Kidney (tissue), 14 donors: ENCODE measurements around the gene ATP6V0E1. TPM values are rescaled to one million over a fixed set of nuclear protein-coding genes. Genes with fewer than 3 reads are reported as not detected.
A peak's percentile ranks its signal among the peaks of the same experiment; 100 is the strongest.

ENCODE experiments used
- DNase-seq, 5 donors: peaks; one replicate each; pipeline ENCODE4 v3.0.0-alpha.2; 2013 to 2020
- FAIRE-seq: peaks from 2 replicates; lab custom pipeline; 2012; peaks lifted over from hg19 to GRCh38; lab: Jason Lieb, UNC
- H3K27ac ChIP-seq, 2 donors: one replicate each; pipeline ENCODE4 v1.7.0; 2013; ENCODE audit warnings: low read depth in 2 of 2, low read length in 2 of 2, inconsistent platforms in 1 of 2
- H3K27me3 ChIP-seq: one replicate; pipeline ENCODE4 v1.7.1; 2013; ENCODE audit warnings: low read length, inconsistent platforms; ENCODE audit not compliant: control insufficient read depth, insufficient read depth
- H3K36me3 ChIP-seq, 3 donors: one replicate each; pipeline versions ENCODE4 v1.7.0 to v1.7.1; 2013; ENCODE audit warnings: low read length in 3 of 3, control low read depth in 1 of 3, inconsistent platforms in 1 of 3; ENCODE audit not compliant: insufficient read depth in 3 of 3, control insufficient read depth in 2 of 3
- H3K4me1 ChIP-seq, 3 donors: one replicate each; pipeline versions ENCODE4 v1.7.0 to v1.7.1; 2013; ENCODE audit warnings: low read length in 3 of 3, inconsistent platforms in 1 of 3, low read depth in 1 of 3; ENCODE audit not compliant: control insufficient read depth in 2 of 3, insufficient read depth in 2 of 3
- H3K4me3 ChIP-seq, 3 donors: one replicate each; pipeline versions ENCODE4 v1.7.0 to v1.8.1; 2013; ENCODE audit warnings: low read length in 3 of 3, control low read depth in 1 of 3, inconsistent platforms in 1 of 3
- H3K9ac ChIP-seq, 3 donors: one replicate each; pipeline versions ENCODE4 v1.7.0 to v1.7.1; 2013; ENCODE audit warnings: low read length in 3 of 3, control low read depth in 1 of 3, inconsistent platforms in 1 of 3
- H3K9me3 ChIP-seq, 3 donors: one replicate each; pipeline versions ENCODE4 v1.7.0 to v1.7.1; 2013; ENCODE audit warnings: low read length in 3 of 3, control low read depth in 1 of 3, inconsistent platforms in 1 of 3; ENCODE audit not compliant: control insufficient read depth in 2 of 3, insufficient read depth in 1 of 3
- CTCF ChIP-seq: IDR thresholded peaks from 3 replicates; pipeline ENCODE4 v1.5.1; 2012; ENCODE audit warnings: mild to moderate bottlenecking, moderate library complexity, borderline replicate concordance; ENCODE audit not compliant: insufficient read depth; ENCODE audit errors: extremely low read depth
- intact Hi-C: fragments of 100-400 bp; cut with DNase I; formaldehyde crosslinking; loops from one replicate; pipeline ENCODE4 v1.11.1; 2022
- polyA plus RNA-seq: library from polyadenylated mRNA; stranded (reverse); fragments of 350-450 nt; fragmentation: Illumina TruSeq; extraction: RNeasy Lipid Tissue Mini Kit (QIAGEN cat#74804); gene quantifications from one replicate; pipeline ENCODE4 v1.2.3, GENCODE V29; 2014; ENCODE audit warnings: low read depth, low replicate concordance; ENCODE audit not compliant: insufficient read depth
- total RNA-seq: library from RNA; stranded (reverse); fragmentation: NEBNext Ultra II Directional; extraction: Animal tissue kit (Norgen Biotek cat#: 25700); gene quantifications from one replicate; pipeline ENCODE4 v1.2.1, GENCODE V29; 2021
- donor health status: control.
- donor health status: control.
- donor health status: control.
- donor health status: control.
- donor health status: control.
- donor health status: DM: yes; HTN: yes; CAD: no.
- donor health status: Normal renal cell carcinoma (clear cell type).

ATP6V0E1 gene
- total and polyA plus RNA-seq, 2 donors from 2014 or later: 352 to 804 TPM

GRCh38 chr5:173055722-173055982, 72.1 kb downstream of the ATP6V0E1 start:
- peaks cover 0 to 9% (median 2%) of the 10 kb centered on the region in 3 donors for H3K4me1 ChIP-seq
- intact Hi-C loops: no loop called here
- peak overlapping the region in 1 of 2 donors; percentile 67 for H3K27ac ChIP-seq
- H3K4me3 ChIP-seq: peak overlapping the region; percentile 64 to 96 (median 93)
- peaks cover 0 to 6% (median 0%) of the 10 kb centered on the region in 3 donors for H3K36me3 ChIP-seq
- peak overlapping the region in 2 of 3 donors; percentile 84 to 85 for H3K9ac ChIP-seq
- no peaks in the 10 kb centered on the region for H3K9me3 ChIP-seq
- TF ChIP-seq CTCF: no peak
- DNase-seq (no peak), FAIRE-seq (no peak)
- no peaks in the 10 kb centered on the region for H3K27me3 ChIP-seq

GRCh38 chr5:173055983-173056782, 72.6 kb downstream of the ATP6V0E1 start, which contains the start of gene CREBRF:
TSS of gene CREBRF (plus strand) at chr5:173056352. CDS start at chr5:173080776, 24,424 bp downstream.
- Histone ChIP-seq H3K9me3 (no peaks in the 10 kb centered on the region), H3K27ac (peak within 1 kb of the TSS; percentile 97 to 99), H3K36me3 (peaks cover 0 to 6% (median 0%) of the 10 kb centered on the region in 3 donors), H3K27me3 (no peaks in the 10 kb centered on the region), H3K4me3 (peak within 1 kb of the TSS; percentile 64 to 96 (median 94)), H3K9ac (peak within 1 kb of the TSS; percentile 84 to 93 (median 85)), H3K4me1 (peaks cover 0 to 9% (median 2%) of the 10 kb centered on the region in 3 donors)
- no peak for TF ChIP-seq CTCF
- intact Hi-C loops: no loop called here
- FAIRE-seq (no peak), DNase-seq (peak; percentile 97 to 100 (median 98))

GRCh38 chr5:173056783-173057061, 73.2 kb downstream of the ATP6V0E1 start:
- H3K9ac ChIP-seq: peak overlapping the region in 1 of 3 donors; percentile 55
- intact Hi-C loops: no loop called here
- TF ChIP-seq CTCF: no peak
- no peak for FAIRE-seq
- no peaks in the 10 kb centered on the region for H3K27me3 ChIP-seq
- peaks cover 0 to 9% (median 2%) of the 10 kb centered on the region in 3 donors for H3K4me1 ChIP-seq
- H3K9me3 ChIP-seq: no peaks in the 10 kb centered on the region
- no peak for DNase-seq
- H3K27ac ChIP-seq: peak overlapping the region; percentile 97 to 99
- peak overlapping the region; percentile 34 to 71 (median 64) for H3K4me3 ChIP-seq
- H3K36me3 ChIP-seq: peaks cover 0 to 6% (median 0%) of the 10 kb centered on the region in 3 donors
